IgD-negative memory B cell (primary cell): ENCODE measurements around the gene AP3B1. TPM values are rescaled to one million over a fixed set of nuclear protein-coding genes. Genes with fewer than 3 reads are reported as not detected.

Experiments used
- H3K27ac Mint-ChIP-seq, 3 donors: one replicate each; pipeline ENCODE4 v1.8.0; 2020 to 2022; ENCODE audit warnings: mild to moderate bottlenecking in 3 of 3, mixed read lengths in 3 of 3, moderate library complexity in 1 of 3
- H3K27me3 Mint-ChIP-seq: one replicate; pipeline ENCODE4 v1.8.0; 2021; ENCODE audit warnings: mixed read lengths
- H3K36me3 Mint-ChIP-seq: one replicate; pipeline ENCODE4 v1.8.0; 2020; ENCODE audit warnings: mild to moderate bottlenecking, mixed read lengths
- H3K4me1 Mint-ChIP-seq, 3 donors: one replicate each; pipeline ENCODE4 v1.8.0; 2020 to 2022; ENCODE audit warnings: mixed read lengths in 3 of 3, mild to moderate bottlenecking in 1 of 3
- H3K4me3 Mint-ChIP-seq, 4 donors: one replicate each; pipeline ENCODE4 v1.8.0; 2020 to 2022; ENCODE audit warnings: mild to moderate bottlenecking in 4 of 4, mixed read lengths in 4 of 4, moderate library complexity in 3 of 4
- H3K9me3 Mint-ChIP-seq, 3 donors: one replicate each; pipeline ENCODE4 v1.8.0; 2020 to 2021; ENCODE audit warnings: mixed read lengths in 3 of 3, mild to moderate bottlenecking in 1 of 3
- polyA plus RNA-seq: library from polyadenylated mRNA; unstranded; fragments of 300-500 nt; fragmentation: Illumina TruSeq; gene quantifications from one replicate; pipeline ENCODE4 v1.2.3, GENCODE V29; 2021

The AP3B1 gene
- polyA plus RNA-seq, 1 donor from 2014 or later = 23.0 TPM

DNA sequence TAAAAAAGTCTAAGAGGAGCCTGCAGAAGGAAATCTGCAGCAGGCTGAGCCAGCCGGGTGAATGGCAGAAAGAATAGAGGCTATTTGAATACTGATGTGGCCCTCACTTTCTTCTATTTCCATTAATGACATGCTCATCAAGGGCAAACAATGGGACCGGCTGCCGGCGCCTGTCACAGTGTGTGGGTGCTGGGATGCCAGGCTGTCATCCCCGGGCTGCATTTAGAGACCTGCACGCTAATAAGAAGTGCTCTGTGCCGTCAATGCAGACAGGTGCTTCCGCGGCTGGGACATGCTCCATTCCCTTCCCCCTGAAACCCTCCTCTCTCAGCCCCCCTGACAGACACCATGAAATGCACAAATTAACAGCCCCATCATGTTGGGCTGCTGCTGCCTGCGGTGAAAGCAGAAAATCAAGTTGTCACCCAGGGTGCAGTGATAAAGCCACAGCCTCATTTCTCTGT, 300.6 kb downstream of the AP3B1 start:
- H3K4me1 Mint-ChIP-seq = no peaks in the 10 kb centered on the region
- H3K27ac Mint-ChIP-seq = peak overlapping the region in 1 of 3 donors; percentile 12
- no peak overlapping the region for H3K4me3 Mint-ChIP-seq
- H3K27me3 Mint-ChIP-seq = no peaks in the 10 kb centered on the region
- H3K36me3 Mint-ChIP-seq = peaks cover 10% of the 10 kb centered on the region
- no peaks in the 10 kb centered on the region for H3K9me3 Mint-ChIP-seq

DNA sequence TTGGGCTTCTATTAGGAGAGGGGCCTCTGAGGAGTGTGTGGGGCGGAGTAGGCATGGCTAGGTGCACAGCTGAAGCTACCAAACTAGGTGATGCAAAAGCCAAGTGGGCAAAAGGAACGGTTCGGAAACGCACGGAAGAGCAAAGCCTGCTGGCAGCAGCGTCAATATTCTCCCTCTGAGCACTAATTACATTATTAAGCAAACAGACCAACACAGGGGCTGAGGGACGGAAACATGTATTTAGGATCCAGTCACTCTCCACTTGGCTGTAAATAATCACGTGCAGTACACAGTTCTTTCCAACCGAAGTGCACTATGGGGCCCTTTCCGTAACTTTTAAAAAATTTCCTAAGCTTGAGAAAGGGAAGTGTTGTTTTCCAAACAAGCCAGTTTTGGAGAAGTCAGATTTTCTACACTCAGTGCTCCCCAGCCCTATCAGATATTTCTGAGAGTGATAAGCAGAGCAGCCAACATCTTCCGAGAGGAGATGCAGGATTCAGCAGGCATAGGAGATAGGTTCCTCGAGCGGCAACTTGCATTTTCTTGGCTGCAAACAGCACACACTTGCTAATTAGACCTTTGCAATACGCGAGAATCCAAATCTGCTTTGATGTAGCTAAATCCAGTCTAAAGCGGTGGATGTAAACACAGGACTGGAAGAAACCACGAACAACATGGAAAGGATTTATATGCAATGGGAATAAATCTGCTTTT, 301.2 kb downstream of the AP3B1 start:
- H3K27me3 Mint-ChIP-seq = no peaks in the 10 kb centered on the region
- H3K27ac Mint-ChIP-seq = no peak overlapping the region
- no peak overlapping the region for H3K4me3 Mint-ChIP-seq
- peaks cover 10% of the 10 kb centered on the region for H3K36me3 Mint-ChIP-seq
- no peaks in the 10 kb centered on the region for H3K9me3 Mint-ChIP-seq
- H3K4me1 Mint-ChIP-seq = no peaks in the 10 kb centered on the region

DNA sequence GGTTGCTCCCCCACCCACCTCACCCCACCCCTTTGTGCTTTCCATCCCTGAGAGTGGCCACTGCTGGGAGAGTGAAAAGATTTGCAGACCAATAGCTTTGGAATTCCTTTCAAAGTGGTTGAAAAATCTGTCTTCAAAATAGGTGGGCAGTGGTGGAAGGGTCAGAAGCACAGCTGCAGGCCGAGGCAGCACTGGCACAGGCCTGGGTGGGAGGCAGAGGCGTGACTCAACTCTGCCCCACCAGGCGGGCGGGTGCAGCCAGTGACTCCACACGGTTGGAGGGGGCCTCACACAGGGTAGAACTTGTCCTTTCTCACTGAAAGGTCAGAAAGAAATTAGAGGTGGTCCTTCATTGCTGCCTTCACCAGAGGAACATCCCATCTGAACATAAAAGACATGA, 303.4 kb downstream of the AP3B1 start:
- Mint-ChIP-seq H3K27ac (no peak overlapping the region), H3K9me3 (no peaks in the 10 kb centered on the region), H3K36me3 (peaks cover 6% of the 10 kb centered on the region), H3K27me3 (no peaks in the 10 kb centered on the region), H3K4me3 (no peak overlapping the region), H3K4me1 (no peaks in the 10 kb centered on the region)

DNA sequence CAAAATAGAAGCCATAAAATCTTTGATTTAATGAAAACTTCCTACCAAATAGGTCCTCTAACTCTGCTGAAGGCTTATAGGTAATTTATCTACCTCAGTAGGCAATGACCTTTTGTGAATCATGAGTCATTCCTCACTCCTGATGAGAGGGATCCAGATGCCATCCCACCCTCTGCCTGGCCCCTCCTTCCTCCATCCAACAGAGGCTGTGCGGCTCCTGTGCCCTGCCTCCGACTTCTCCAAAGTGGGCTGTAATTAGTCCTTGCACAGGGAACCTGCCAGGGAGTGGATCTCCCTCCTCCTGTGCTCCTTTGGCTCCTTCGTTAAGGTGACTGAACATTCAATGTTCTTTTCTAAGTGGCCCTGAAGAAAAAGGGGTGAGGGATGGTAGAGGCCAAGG, 304.5 kb downstream of the AP3B1 start:
- Mint-ChIP-seq H3K27me3 (no peaks in the 10 kb centered on the region), H3K36me3 (peaks cover 3% of the 10 kb centered on the region), H3K4me3 (no peak overlapping the region), H3K27ac (no peak overlapping the region), H3K4me1 (no peaks in the 10 kb centered on the region), H3K9me3 (no peaks in the 10 kb centered on the region)

DNA sequence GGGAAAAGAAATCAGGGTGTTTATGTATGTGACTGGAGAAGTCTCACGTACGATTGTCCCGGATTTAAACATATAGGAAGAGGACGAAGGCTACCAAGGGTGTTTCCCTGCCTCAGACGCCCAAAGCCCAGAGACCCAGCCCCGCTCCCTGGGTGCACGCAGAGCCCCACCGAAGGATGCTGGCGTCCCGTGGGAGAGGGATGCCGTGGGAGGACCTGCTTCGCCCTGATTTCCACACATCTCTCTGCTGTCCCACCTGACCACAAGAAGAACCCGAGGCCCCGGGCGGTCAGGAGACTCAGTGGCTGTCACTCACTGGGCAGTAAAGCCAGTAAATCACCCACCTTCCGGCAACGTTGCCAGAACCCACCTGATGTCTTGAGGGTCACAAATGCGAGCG, 306.5 kb downstream of the AP3B1 start:
- Mint-ChIP-seq H3K27me3 (no peaks in the 10 kb centered on the region), H3K4me3 (no peak overlapping the region), H3K27ac (no peak overlapping the region), H3K9me3 (no peaks in the 10 kb centered on the region), H3K36me3 (peaks cover 3% of the 10 kb centered on the region), H3K4me1 (no peaks in the 10 kb centered on the region)

DNA sequence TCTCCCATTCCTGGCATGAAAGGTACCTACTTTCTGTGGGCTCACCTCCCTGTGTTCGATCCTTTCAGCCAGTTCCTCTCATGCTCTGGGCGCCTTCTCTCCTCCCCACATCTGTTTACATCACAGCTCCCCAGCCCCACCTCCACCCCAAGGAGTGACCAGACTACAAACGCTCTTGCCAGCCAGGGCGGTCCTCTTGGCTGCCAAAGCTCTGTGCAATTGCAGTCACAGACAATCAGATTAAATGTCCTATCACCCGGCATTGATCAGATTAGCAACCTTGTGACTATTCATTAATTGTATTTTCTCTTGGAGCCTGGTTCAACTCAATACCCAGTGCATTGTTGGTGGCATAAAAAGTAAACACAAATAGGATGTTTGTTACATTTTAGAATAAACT, 307.2 kb downstream of the AP3B1 start:
- H3K27me3 Mint-ChIP-seq = no peaks in the 10 kb centered on the region
- H3K27ac Mint-ChIP-seq = no peak overlapping the region
- peaks cover 3% of the 10 kb centered on the region for H3K36me3 Mint-ChIP-seq
- H3K4me3 Mint-ChIP-seq = no peak overlapping the region
- H3K4me1 Mint-ChIP-seq = no peaks in the 10 kb centered on the region
- no peaks in the 10 kb centered on the region for H3K9me3 Mint-ChIP-seq

DNA sequence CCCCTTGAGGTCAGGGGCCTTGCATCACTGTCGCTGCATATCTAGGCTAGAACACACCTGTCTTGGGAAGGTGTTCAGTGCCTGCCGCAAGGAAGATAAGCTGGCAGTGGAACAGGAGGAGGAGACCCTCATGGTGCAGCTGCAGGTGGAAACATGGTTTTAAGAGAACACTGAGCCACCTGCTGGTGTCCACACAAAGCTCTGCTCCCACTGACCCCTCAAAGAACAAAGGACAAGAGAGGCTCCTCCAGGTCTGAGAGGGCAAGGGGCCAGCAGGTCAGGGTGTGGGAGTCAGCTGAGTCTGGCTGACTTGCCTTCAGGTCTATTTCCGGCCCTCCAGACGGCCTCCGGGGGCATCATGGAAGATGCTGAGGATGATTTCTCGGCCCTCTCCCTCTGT, 308.2 kb downstream of the AP3B1 start:
- Mint-ChIP-seq H3K36me3 (peaks cover 3% of the 10 kb centered on the region), H3K27me3 (no peaks in the 10 kb centered on the region), H3K27ac (no peak overlapping the region), H3K4me1 (no peaks in the 10 kb centered on the region), H3K9me3 (no peaks in the 10 kb centered on the region), H3K4me3 (no peak overlapping the region)

DNA sequence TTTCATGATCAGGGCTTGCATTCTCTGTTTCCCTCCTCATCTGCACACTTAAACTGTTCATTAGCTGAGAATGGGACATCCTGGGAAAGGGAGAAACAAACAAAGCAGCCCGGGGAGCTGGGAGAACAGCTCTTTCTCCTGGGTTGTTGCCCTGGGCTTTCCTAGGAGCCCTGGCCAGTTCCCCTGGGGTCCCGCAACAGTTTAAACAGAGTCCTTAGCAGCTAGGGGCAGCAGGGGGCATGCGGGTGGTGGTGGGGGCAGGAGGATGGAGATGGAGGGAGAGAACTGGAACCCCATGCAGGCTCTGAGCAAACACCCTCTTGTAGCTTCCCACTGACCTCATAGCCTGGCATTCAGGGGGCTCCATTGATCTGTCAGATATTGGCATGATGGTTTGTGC, 309.3 kb downstream of the AP3B1 start:
- Mint-ChIP-seq H3K27me3 (peaks cover 3% of the 10 kb centered on the region), H3K36me3 (peaks cover 3% of the 10 kb centered on the region), H3K4me3 (no peak overlapping the region), H3K4me1 (no peaks in the 10 kb centered on the region), H3K27ac (no peak overlapping the region), H3K9me3 (no peaks in the 10 kb centered on the region)

DNA sequence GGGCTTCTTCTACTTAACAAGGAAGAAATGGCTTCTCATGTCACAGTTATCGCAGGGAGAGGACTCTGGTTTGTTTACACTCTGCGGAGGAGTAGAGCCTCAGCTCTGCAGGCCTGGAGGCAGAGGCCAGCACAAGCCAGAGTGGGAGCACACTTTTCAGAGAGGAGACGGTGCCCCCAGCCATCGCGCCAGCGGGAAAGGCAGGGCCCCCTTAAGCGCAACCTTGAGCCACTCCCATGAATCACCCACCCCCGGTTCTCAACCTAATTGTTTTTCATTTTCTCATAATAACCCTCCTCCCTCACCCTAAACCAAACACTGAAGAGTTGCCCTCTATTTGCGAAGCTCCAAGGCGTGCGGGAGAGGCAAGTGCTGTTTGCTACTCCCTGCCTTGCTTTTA, 309.9 kb downstream of the AP3B1 start:
- no peak overlapping the region for H3K4me3 Mint-ChIP-seq
- no peaks in the 10 kb centered on the region for H3K4me1 Mint-ChIP-seq
- peaks cover 3% of the 10 kb centered on the region for H3K36me3 Mint-ChIP-seq
- H3K27ac Mint-ChIP-seq = peak overlapping the region in 2 of 3 donors; percentile 43 to 62
- peaks cover 4% of the 10 kb centered on the region for H3K27me3 Mint-ChIP-seq
- no peaks in the 10 kb centered on the region for H3K9me3 Mint-ChIP-seq

DNA sequence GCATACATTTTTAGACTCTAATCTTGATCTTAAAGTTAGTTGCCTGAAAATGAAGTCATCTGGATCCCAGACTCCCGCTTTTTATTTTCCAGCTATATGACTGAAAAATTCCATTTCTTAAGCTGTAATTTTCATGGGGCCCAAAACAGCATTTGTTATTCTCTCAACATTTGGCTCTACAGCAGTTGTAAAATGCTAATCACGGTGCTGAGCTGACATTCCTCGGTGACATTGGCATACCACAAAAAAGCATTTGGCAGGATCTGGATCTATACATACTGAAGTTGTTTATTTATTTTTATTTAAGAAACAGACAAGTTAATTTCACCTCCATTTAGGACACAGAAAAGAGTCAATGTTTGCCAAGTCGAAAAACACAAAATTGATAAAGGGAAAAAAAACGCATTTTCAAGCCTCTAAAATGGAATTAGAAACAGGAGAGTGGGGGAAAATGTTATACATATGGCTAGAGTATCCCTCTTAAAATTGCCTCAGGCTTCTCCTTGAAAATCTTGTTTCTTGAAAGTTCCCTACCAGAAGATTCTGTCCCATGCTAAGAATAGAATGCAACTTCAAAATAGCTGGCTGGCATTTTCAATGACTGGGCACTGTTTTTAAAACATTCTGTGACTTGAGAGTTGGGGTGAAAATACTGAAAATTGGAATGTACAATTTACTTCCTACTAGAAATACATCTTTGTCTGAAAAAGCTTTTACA, 310.9 kb downstream of the AP3B1 start:
- Mint-ChIP-seq H3K27ac (no peak overlapping the region), H3K36me3 (peaks cover 3% of the 10 kb centered on the region), H3K9me3 (no peaks in the 10 kb centered on the region), H3K27me3 (peaks cover 4% of the 10 kb centered on the region), H3K4me1 (no peaks in the 10 kb centered on the region), H3K4me3 (no peak overlapping the region)

DNA sequence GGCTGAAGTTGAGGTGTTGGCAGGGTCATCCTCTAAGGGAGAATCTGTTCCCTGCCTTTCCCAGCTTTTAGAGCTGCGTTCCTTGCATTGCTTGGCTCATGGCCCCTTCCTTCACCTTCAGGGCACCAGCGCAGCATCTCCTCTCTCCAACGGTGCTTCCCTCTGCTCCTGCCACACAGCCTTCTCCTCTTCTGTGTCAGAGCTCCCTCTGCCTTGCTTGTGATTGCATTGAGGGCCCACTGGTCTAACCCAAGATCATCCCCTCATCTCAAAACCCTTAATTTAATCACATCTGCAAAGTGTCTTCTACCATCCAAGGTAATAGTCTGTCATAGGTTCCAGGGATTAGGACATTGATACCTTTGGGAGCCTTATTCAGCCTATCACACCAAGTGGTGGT, 312.7 kb downstream of the AP3B1 start:
- H3K36me3 Mint-ChIP-seq = no peaks in the 10 kb centered on the region
- H3K27me3 Mint-ChIP-seq = peaks cover 8% of the 10 kb centered on the region
- no peak overlapping the region for H3K27ac Mint-ChIP-seq
- H3K4me3 Mint-ChIP-seq = no peak overlapping the region
- H3K9me3 Mint-ChIP-seq = no peaks in the 10 kb centered on the region
- H3K4me1 Mint-ChIP-seq = no peaks in the 10 kb centered on the region

DNA sequence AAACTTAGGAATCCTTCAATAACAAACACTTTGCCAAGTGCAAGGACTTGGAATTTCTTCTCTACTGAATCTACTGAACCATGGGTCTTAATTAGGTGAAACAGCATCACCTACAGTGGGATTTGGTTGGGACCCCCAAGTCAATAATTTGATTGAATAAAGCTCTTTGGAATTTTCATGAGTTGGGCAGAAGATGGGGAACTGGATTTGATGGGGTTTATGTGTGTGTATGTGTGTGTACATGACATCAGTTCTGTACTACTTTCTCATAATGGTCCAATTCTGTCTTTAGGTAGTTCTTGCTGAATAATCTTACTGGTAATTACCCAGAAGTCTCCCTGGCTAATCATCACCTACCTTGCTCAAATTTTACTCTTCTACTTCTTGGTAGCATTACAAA, 319.9 kb downstream of the AP3B1 start:
- Mint-ChIP-seq H3K27me3 (peaks cover 39% of the 10 kb centered on the region), H3K9me3 (no peaks in the 10 kb centered on the region), H3K36me3 (no peaks in the 10 kb centered on the region), H3K27ac (no peak overlapping the region), H3K4me3 (peak overlapping the region in 1 of 4 donors; percentile 29), H3K4me1 (peaks cover 8 to 11% (median 9%) of the 10 kb centered on the region in 3 donors)

DNA sequence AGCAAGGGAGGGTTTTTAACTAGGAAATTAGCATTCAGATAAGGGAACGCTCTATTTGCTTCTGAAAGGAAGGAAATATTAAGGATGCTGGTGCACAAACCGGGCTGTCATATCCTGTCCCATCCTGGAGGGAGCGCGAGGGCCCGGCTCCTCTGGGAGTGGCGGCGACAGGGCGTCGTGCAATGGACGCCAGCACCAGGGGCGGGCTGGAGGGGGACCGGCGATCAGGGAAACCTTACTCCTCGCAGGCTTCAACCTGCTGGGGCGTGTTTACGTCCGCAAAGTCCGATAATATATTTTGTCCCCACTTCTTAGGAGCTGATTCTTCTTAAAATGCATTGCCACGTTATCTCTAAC, 321.3 kb downstream of the AP3B1 start:
- H3K4me1 Mint-ChIP-seq = peaks cover 8 to 11% (median 9%) of the 10 kb centered on the region in 3 donors
- H3K27ac Mint-ChIP-seq = peak overlapping the region in 2 of 3 donors; percentile 58 to 59
- H3K4me3 Mint-ChIP-seq = peak overlapping the region; percentile 72 to 89 (median 82)
- peaks cover 39% of the 10 kb centered on the region for H3K27me3 Mint-ChIP-seq
- no peaks in the 10 kb centered on the region for H3K9me3 Mint-ChIP-seq
- H3K36me3 Mint-ChIP-seq = no peaks in the 10 kb centered on the region

DNA sequence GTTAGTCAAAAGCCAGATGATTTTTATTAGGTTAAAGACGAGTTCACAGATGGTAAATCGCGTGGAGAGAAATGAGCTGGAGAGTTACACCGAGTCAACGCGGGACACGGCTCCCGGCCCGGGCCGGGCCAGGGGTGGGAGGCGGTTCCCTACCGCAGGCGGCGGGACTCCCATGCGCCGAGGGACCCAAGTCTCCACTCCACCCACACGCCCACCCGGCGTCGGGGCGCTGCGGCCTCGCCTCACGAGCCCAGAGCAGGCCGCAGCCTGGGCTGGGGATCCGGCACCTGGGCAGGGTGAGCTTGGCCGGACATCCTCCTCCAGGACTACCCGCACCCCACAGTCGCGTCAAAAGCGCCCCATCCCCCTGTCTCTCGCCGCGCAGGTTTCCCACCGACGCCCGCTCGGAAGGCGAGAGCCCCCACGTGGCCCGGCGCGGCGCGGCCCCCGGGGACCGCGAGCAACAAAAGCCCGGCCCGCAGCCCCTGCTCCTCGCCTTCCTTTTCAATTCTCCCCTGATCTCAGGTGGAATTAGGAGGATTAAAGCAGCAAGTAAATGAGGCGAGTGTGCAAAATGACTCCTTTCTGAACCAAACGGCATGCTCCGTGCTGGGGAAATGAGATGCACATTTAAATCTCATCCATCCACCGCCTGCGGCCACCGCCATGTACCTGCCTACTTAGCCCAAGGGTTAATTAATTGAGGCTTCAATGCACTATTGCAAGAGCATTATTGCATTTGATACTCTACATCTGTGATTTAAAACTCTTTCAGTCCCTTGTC, 321.8 kb downstream of the AP3B1 start:
- Mint-ChIP-seq H3K4me3 (peak overlapping the region; percentile 72 to 89 (median 82)), H3K27me3 (peaks cover 39% of the 10 kb centered on the region), H3K9me3 (no peaks in the 10 kb centered on the region), H3K36me3 (no peaks in the 10 kb centered on the region), H3K4me1 (peaks cover 8 to 11% (median 9%) of the 10 kb centered on the region in 3 donors), H3K27ac (peak overlapping the region in 1 of 3 donors; percentile 58)

DNA sequence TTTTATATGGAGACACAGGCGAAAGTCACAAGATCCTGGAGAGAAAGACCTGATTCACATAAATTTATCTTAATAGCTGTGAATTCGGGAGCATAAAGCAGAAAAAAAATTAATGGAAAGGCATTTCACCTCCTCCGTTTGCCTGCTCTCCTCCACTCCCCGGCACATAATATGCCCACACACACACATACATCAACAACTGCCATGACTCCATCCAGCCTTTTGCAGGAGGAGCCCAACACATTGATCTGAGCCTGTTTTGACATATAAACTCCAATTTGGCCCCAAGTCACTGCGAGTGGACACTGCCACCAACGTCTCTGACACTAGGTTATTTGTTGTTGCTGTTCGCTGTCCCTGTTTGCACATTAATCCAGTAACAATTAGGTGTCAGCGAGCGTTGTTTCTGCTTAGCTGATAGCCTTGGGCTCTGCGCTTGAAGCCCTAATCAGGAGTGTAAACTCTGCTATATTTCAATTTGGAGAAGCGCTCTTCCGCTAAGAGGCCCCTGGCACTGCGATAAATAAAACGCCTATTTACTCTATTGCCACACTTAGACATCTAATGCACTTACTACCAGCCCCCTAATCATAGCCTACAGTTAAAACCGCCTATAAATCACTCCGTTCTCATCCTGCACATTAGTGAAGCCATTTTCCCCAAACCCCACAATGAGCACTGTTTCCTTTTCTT, 322.6 kb downstream of the AP3B1 start:
- no peaks in the 10 kb centered on the region for H3K36me3 Mint-ChIP-seq
- H3K27me3 Mint-ChIP-seq = peaks cover 35% of the 10 kb centered on the region
- H3K9me3 Mint-ChIP-seq = no peaks in the 10 kb centered on the region
- peak overlapping the region in 1 of 3 donors; percentile 39 for H3K27ac Mint-ChIP-seq
- H3K4me3 Mint-ChIP-seq = peak overlapping the region; percentile 33 to 86 (median 76)
- H3K4me1 Mint-ChIP-seq = peaks cover 8 to 11% (median 9%) of the 10 kb centered on the region in 3 donors
